ENCODE measurements around the gene ROS1.

- TF ChIP-seq POLR2A (IDR thresholded peaks at IDR 0.05; ENCODE audit: low read depth, low read length) (no peak), ZNF24 (IDR thresholded peaks at IDR 0.05) (no peak), MYC (IDR thresholded peaks at IDR 0.05; ENCODE audit: insufficient read depth, insufficient read length, insufficient replicate concordance, low read length, severe bottlenecking) (no peak), NFIC (IDR thresholded peaks at IDR 0.05; ENCODE audit: low read depth, low read length) (no peak), CTCF (IDR thresholded peaks at IDR 0.05 in 2 of 3, conservative IDR thresholded peaks at IDR 0.05 in 1 of 3; ENCODE audit: control insufficient read depth in 2 of 3, extremely low read depth in 1 of 3, insufficient read depth in 1 of 3, low read depth in 3 of 3, low read length in 3 of 3) (no peak), EP300 (IDR thresholded peaks at IDR 0.05; ENCODE audit: borderline replicate concordance in 1 of 2, control insufficient read depth in 1 of 2, low read depth in 2 of 2, low read length in 2 of 2) (no peak), EZH2 (IDR thresholded peaks at IDR 0.05; ENCODE audit: borderline replicate concordance, control insufficient read depth, low read depth, low read length) (no peak), EED (IDR thresholded peaks at IDR 0.05; ENCODE audit: low read depth) (no peak), SRF (IDR thresholded peaks at IDR 0.05; ENCODE audit: low read depth in 2 of 2, low read length in 2 of 2) (no peak), RAD21 (IDR thresholded peaks at IDR 0.05; ENCODE audit: insufficient read depth, low read depth, low read length) (no peak), POLR2AphosphoS5 (IDR thresholded peaks at IDR 0.05; ENCODE audit: low read length) (no peak), CBX3 (IDR thresholded peaks at IDR 0.05; ENCODE audit: borderline replicate concordance, low read depth) (no peak), TAF1 (IDR thresholded peaks at IDR 0.05; ENCODE audit: borderline replicate concordance, low read depth, low read length) (no peak)
Measured at GRCh38 chr6:117423754-117424153, 2.0 kb downstream of the ROS1 start.

All from GM12878 (cell line).